PFSK-1 (cell line): ENCODE measurements around the gene LIN7A.

Experiments used
- FOXP2 ChIP-seq: optimal IDR thresholded peaks from 2 replicates; pipeline ENCODE3; 2011; ENCODE audit warnings: borderline replicate concordance, control low read depth, inconsistent platforms; ENCODE audit not compliant: insufficient read depth; ENCODE audit errors: extremely low read length, extremely low read depth
- POLR2AphosphoS5 ChIP-seq: IDR thresholded peaks from 2 replicates; pipeline ENCODE4 v1.6.1; 2012; ENCODE audit warnings: low read depth, mild to moderate bottlenecking, control low read depth, low read length, moderate library complexity
- REST ChIP-seq, 2 experiments: IDR thresholded peaks; 2 replicates each; pipeline versions ENCODE4 v1.6.1 to v1.8.0; 2011 to 2012; ENCODE audit warnings: low read depth in 2 of 2, low read length in 2 of 2, control low read depth in 1 of 2, inconsistent platforms in 1 of 2, mild to moderate bottlenecking in 1 of 2, moderate library complexity in 1 of 2; ENCODE audit not compliant: insufficient read depth in 1 of 2
- SIN3A ChIP-seq: IDR thresholded peaks from 2 replicates; pipeline ENCODE4 v1.6.1; 2012; ENCODE audit warnings: mild to moderate bottlenecking, low read length, moderate library complexity, borderline replicate concordance; ENCODE audit not compliant: insufficient read depth
- TAF1 ChIP-seq: IDR thresholded peaks from 2 replicates; pipeline ENCODE4 v1.6.1; 2012; ENCODE audit warnings: low read length, control low read depth, borderline replicate concordance; ENCODE audit not compliant: insufficient read depth

Gene LIN7A

GRCh38 chr12:80818878-80819277, 118.9 kb downstream of the LIN7A start:
- no peak for TF ChIP-seq REST (IDR thresholded peaks at IDR 0.05; ENCODE audit: insufficient read depth in 1 of 2, low read depth in 2 of 2, low read length in 2 of 2)
- no peak for TF ChIP-seq TAF1
- TF ChIP-seq FOXP2 = no peak
- no peak for TF ChIP-seq SIN3A
- no peak for TF ChIP-seq POLR2AphosphoS5

- TF ChIP-seq TAF1 (no peak), FOXP2 (no peak), SIN3A (no peak), POLR2AphosphoS5 (no peak), REST (IDR thresholded peaks at IDR 0.05; ENCODE audit: insufficient read depth in 1 of 2, low read depth in 2 of 2, low read length in 2 of 2) (no peak)
Observed at GRCh38 chr12:80815351-80815750, 122.4 kb downstream of the LIN7A start.

GRCh38 chr12:80814453-80814852, 123.3 kb downstream of the LIN7A start:
- no peak for TF ChIP-seq TAF1

- no peak for TF ChIP-seq SIN3A
- TF ChIP-seq FOXP2 = no peak
- TF ChIP-seq REST (IDR thresholded peaks at IDR 0.05; ENCODE audit: insufficient read depth in 1 of 2, low read depth in 2 of 2, low read length in 2 of 2) = no peak
- no peak for TF ChIP-seq POLR2AphosphoS5
- no peak for TF ChIP-seq TAF1
Observed at GRCh38 chr12:80813820-80814219, 123.9 kb downstream of the LIN7A start.

GRCh38 chr12:80811957-80812708, 125.6 kb downstream of the LIN7A start:
- TF ChIP-seq FOXP2 = no peak
- no peak for TF ChIP-seq SIN3A
- no peak for TF ChIP-seq REST (IDR thresholded peaks at IDR 0.05; ENCODE audit: insufficient read depth in 1 of 2, low read depth in 2 of 2, low read length in 2 of 2)
- TF ChIP-seq POLR2AphosphoS5 = no peak
